ENCODE results near the gene ANKRD13D.
"Not testable (repeated sequence)": the region's sequence is repeated elsewhere in the genome, so short reads cannot be mapped to it uniquely, and the experiment has no call there.

ANKRD13D gene

GRCh38 chr11:67304511-67305113 is 15.5 kb downstream of the ANKRD13D start:
- no peak for DNase-seq

- no peak for DNase-seq
Measured at GRCh38 chr11:67306769-67307544, 17.9 kb downstream of the ANKRD13D start.

- no peak for DNase-seq
Measured at GRCh38 chr11:67307545-67308001, 18.5 kb downstream of the ANKRD13D start.

- DNase-seq: no peak
Measured at GRCh38 chr11:67308031-67308866, 19.1 kb downstream of the ANKRD13D start.

GRCh38 chr11:67309166-67309565 is 20.1 kb downstream of the ANKRD13D start:
- DNase-seq: no peak

GRCh38 chr11:67309661-67310061 is 20.6 kb downstream of the ANKRD13D start:
- DNase-seq: no peak

- no peak for DNase-seq
Measured at GRCh38 chr11:67310246-67311050, 21.3 kb downstream of the ANKRD13D start.

GRCh38 chr11:67311051-67311555 is 22.0 kb downstream of the ANKRD13D start:
- no peak for DNase-seq

GRCh38 chr11:67311556-67312082 is 22.5 kb downstream of the ANKRD13D start:
- no peak for DNase-seq

GRCh38 chr11:67312187-67313021 is 23.3 kb downstream of the ANKRD13D start:
- DNase-seq: no peak

GRCh38 chr11:67313125-67313890 is 24.2 kb downstream of the ANKRD13D start:
- no peak for DNase-seq

GRCh38 chr11:67314218-67314617 is 25.1 kb downstream of the ANKRD13D start:
- no peak for DNase-seq

GRCh38 chr11:67315325-67315909 is 26.3 kb downstream of the ANKRD13D start:
- no peak for DNase-seq

- no peak for DNase-seq
Measured at GRCh38 chr11:67316882-67317204, 27.7 kb downstream of the ANKRD13D start.

GRCh38 chr11:67317205-67317887 is 28.2 kb downstream of the ANKRD13D start:
- DNase-seq: peak; percentile 77

- DNase-seq: no peak
Measured at GRCh38 chr11:67317888-67318555, 28.9 kb downstream of the ANKRD13D start.

- DNase-seq: not testable (repeated sequence)
Measured at GRCh38 chr11:67318876-67319275, 29.8 kb downstream of the ANKRD13D start.

- no peak for DNase-seq
Measured at GRCh38 chr11:67320011-67320410, 30.9 kb downstream of the ANKRD13D start.

- DNase-seq: no peak
Measured at GRCh38 chr11:67320691-67321090, 31.6 kb downstream of the ANKRD13D start.

All from NCI-H187 treated with DMSO at 0.1 percent for 48 hours (cell line).